Tibial artery (tissue), 4 donors: ENCODE measurements around the gene ADARB1.

Experiments used
- DNase-seq, 2 donors: peaks; one replicate each; pipeline ENCODE4 v3.0.0-alpha.2; 2019
- H3K27ac ChIP-seq, 2 donors: fragments of 200-600 bp; sonication (generic) in 1 of 2; 1 replicate in 1 of 2; 2 replicates in 1 of 2; pipeline ENCODE4 v1.5.1; 2018 to 2019; ENCODE audit warnings: mild to moderate bottlenecking in 1 of 2
- H3K27me3 ChIP-seq, 2 donors: fragments of 200-600 bp; sonication (generic) in 1 of 2; one replicate each; pipeline versions ENCODE4 v1.5.1 to v1.6.0; 2016 to 2019
- H3K36me3 ChIP-seq, 3 donors: fragments of 200-600 bp; sonication (generic) in 2 of 3; one replicate each; pipeline ENCODE4 v1.5.1; 2016 to 2019; ENCODE audit warnings: mild to moderate bottlenecking in 2 of 3
- H3K4me1 ChIP-seq, 4 donors: fragments of 200-600 bp; sonication (generic) in 2 of 4; 1 replicate in 3 of 4; 2 replicates in 1 of 4; pipeline ENCODE4 v1.5.1; 2016 to 2019
- H3K4me3 ChIP-seq, 2 donors: fragments of 200-600 bp; sonication (generic) in 1 of 2; 1 replicate in 1 of 2; 2 replicates in 1 of 2; pipeline ENCODE4 v1.5.1; 2018 to 2019; ENCODE audit warnings: mild to moderate bottlenecking in 2 of 2
- H3K9me3 ChIP-seq, 3 donors: fragments of 200-600 bp; sonication (generic) in 1 of 3; one replicate each; pipeline ENCODE4 v1.5.1; 2016 to 2019
- CTCF ChIP-seq, 2 experiments: fragments of 200-600 bp in 1 of 2; fragments of 450-650 bp in 1 of 2; IDR thresholded peaks; one replicate each; pipeline ENCODE4 v1.5.1; 2017 to 2019; ENCODE audit warnings: antibody characterized with exemption in 2 of 2, mild to moderate bottlenecking in 1 of 2, moderate library complexity in 1 of 2
- intact Hi-C: fragments of 100-400 bp; cut with DNase I; formaldehyde crosslinking; loops from one replicate; pipeline ENCODE4 v1.15.0; 2023; ENCODE audit warnings: low total_unique reads

ADARB1 gene

GRCh38 chr21:45113543-45113942 is 39.2 kb downstream of the ADARB1 start:
- Histone ChIP-seq H3K27me3 (no peaks in the 10 kb centered on the region), H3K4me3 (no peak overlapping the region), H3K27ac (peak overlapping the region; percentile 27 to 41), H3K9me3 (no peaks in the 10 kb centered on the region), H3K4me1 (peaks cover 0 to 91% (median 56%) of the 10 kb centered on the region in 4 donors), H3K36me3 (peaks cover 0 to 8% (median 5%) of the 10 kb centered on the region in 3 donors)
- DNase-seq = no peak
- no peak for TF ChIP-seq CTCF (IDR thresholded peaks at IDR 0.05)
- intact Hi-C loops = loop anchor here (2.0 kb wide), 1 partner anchor 17 kb away; no protein-coding TSS in a partner anchor

- no peak overlapping the region for H3K4me3 ChIP-seq
These were observed 39.7 kb downstream of the ADARB1 start for GRCh38 chr21:45114072-45114471.

GRCh38 chr21:45114475-45114874 is 40.1 kb downstream of the ADARB1 start:
- no peak for TF ChIP-seq CTCF (IDR thresholded peaks at IDR 0.05)
- Histone ChIP-seq H3K9me3 (no peaks in the 10 kb centered on the region), H3K27ac (peak overlapping the region; percentile 27 to 41), H3K4me3 (no peak overlapping the region), H3K4me1 (peaks cover 0 to 91% (median 48%) of the 10 kb centered on the region in 4 donors), H3K36me3 (peaks cover 0 to 8% (median 7%) of the 10 kb centered on the region in 3 donors), H3K27me3 (no peaks in the 10 kb centered on the region)
- intact Hi-C loops = no loop called here
- no peak for DNase-seq

More at GRCh38 chr21:45114072-45114471, 39.7 kb downstream of the ADARB1 start:
- no peaks in the 10 kb centered on the region for H3K9me3 ChIP-seq
- no peaks in the 10 kb centered on the region for H3K27me3 ChIP-seq
- intact Hi-C loops = no loop called here
- H3K4me1 ChIP-seq = peaks cover 0 to 91% (median 52%) of the 10 kb centered on the region in 4 donors
- H3K27ac ChIP-seq = peak overlapping the region; percentile 27 to 41
- DNase-seq = no peak
- no peak for TF ChIP-seq CTCF (IDR thresholded peaks at IDR 0.05)
- H3K36me3 ChIP-seq = peaks cover 0 to 8% (median 7%) of the 10 kb centered on the region in 3 donors

GRCh38 chr21:45115141-45115540 is 40.8 kb downstream of the ADARB1 start:
- Histone ChIP-seq H3K36me3 (peaks cover 0 to 8% (median 7%) of the 10 kb centered on the region in 3 donors), H3K27me3 (no peaks in the 10 kb centered on the region), H3K4me1 (peaks cover 0 to 91% (median 43%) of the 10 kb centered on the region in 4 donors), H3K9me3 (no peaks in the 10 kb centered on the region), H3K4me3 (no peak overlapping the region), H3K27ac (peak overlapping the region; percentile 8 to 27)
- DNase-seq = no peak
- intact Hi-C loops = no loop called here
- TF ChIP-seq CTCF (IDR thresholded peaks at IDR 0.05) = no peak

GRCh38 chr21:45116066-45116465 is 41.7 kb downstream of the ADARB1 start:
- TF ChIP-seq CTCF (IDR thresholded peaks at IDR 0.05) = no peak
- Histone ChIP-seq H3K4me3 (no peak overlapping the region), H3K27me3 (no peaks in the 10 kb centered on the region), H3K9me3 (no peaks in the 10 kb centered on the region), H3K4me1 (peaks cover 0 to 91% (median 36%) of the 10 kb centered on the region in 4 donors), H3K27ac (peak overlapping the region in 1 of 2 donors; percentile 27), H3K36me3 (peaks cover 0 to 12% (median 7%) of the 10 kb centered on the region in 3 donors)
- intact Hi-C loops = no loop called here
- DNase-seq = no peak
